Spleen (tissue), 3 donors: ENCODE measurements around the gene LCORL.

ENCODE experiments used
- POLR2A ChIP-seq, 3 donors: fragments of 450-650 bp; IDR thresholded peaks; one replicate each; pipeline ENCODE4 v1.5.1; 2017; ENCODE audit warnings: antibody characterized with exemption in 3 of 3, mild to moderate bottlenecking in 1 of 3
- POLR2AphosphoS5 ChIP-seq, 3 donors: sonication (generic); formaldehyde crosslinking; IDR thresholded peaks; one replicate each; pipeline ENCODE4 v1.5.1; 2017; ENCODE audit warnings: antibody characterized with exemption in 3 of 3

DNA sequence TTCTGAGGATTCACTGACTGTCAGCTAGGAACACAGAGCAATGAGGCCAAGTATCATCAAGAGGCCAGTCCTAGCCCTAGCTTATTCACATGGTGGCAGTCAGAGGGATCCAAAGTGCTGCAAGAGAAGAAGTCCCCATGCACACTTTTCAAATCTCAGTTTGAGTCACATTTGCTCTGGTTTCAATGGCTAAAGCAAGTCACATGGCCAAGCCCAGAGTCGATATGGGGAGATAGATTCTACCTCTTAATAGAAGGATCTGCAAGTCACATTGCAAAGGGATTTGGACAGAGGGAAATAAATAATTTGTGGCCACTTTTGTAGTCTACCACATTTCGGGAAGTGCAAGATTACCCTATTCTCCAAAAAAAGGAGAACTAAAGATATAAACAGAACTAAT, 3.7 kb upstream of the LCORL start:
- no peak for TF ChIP-seq POLR2AphosphoS5 (IDR thresholded peaks at IDR 0.05)
- TF ChIP-seq POLR2A (IDR thresholded peaks at IDR 0.05), result no peak
